UCSD-AML1 (cell line): ENCODE results near the gene ZMIZ1.

ENCODE experiments used
- DNase-seq: peaks from one replicate; lab custom pipeline; 2025; ENCODE audit not compliant: unreplicated experiment; lab: John Stamatoyannopoulos, UW

Gene ZMIZ1

DNA sequence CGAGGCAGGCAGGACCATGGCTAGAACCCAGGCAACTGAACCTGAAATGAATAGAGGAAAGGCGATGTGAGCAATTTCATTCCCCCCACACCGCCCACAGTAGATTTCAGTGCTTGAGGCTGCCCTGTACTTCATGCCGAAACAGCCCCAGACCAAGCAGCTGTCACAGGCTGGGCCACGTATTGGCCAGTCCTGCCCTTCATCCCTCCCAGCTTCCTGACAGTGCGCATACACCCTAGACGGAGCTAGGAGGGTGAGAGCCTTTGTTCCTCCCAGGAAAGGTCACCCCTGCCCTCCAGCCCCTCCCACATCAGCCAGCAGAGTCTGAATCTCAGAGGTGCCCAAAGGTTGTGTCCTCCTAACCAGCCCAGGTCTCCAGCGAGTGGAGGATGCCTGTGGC is 98.8 kb downstream of the ZMIZ1 start:
- no peak for DNase-seq

DNA sequence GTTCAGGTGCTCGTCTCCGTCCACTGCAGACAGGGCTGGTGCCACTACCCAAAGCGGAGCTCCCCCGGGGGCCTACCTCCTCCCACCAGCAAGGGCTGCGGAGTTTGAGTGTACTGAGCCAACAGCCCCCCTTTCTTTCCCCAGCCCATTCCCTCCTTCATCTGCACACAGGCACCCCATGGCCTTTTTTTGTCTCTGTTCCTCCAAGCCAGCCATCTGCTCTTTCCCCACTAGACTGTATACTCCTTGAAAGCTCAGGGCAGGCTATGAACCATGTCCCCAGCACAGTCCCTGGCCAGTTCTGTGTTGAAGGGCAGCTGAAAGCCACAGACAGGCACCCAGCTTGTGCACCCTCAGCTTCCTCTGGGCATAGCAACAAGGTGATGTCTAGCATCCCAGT is 99.4 kb downstream of the ZMIZ1 start:
- DNase-seq = no peak

DNA sequence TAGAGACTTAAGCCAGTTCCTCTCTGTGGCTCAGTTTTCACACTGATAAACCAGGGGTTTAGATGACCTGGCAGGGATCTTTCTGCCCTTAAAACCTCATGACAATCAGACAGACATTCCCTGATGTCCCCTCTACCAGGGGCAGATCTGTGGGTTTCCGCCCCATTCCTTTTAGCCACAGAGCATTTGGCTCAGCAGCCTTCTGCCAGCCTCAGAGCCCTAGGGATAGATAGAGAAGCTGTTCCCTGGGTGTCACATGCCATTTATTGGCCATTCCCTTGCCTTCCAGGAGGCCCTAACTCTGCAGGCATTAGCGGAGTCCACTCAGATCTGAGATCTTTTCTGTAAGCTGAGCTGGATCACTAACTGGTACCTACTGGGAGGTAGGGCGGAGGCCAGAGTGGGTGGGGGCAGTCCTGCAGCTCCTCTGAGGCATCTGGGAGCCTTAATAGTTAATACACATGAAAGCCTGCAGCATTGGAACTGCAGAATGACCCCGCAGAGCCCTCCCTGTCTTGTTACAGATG is 101.5 kb downstream of the ZMIZ1 start:
- no peak for DNase-seq

DNA sequence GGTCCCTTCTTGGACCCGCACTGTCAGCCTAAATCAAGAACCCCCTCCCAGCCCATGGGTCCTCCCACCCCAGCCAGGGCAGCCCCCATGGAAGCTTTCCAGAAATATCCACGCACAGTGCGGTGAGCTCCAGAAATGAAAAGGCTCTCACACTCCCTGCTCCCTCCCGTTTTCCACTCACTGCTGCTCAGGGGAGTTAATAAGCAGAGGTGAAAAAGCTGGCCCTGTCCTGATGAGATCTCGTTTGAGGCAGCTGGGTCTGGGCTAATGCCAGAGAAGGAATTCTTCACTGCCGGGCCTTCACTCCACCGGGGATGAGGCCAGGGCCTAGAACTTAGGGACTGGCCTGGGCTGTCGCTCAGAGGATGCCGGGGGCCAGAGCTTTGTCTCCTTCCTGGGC is 102.2 kb downstream of the ZMIZ1 start:
- DNase-seq = no peak

DNA sequence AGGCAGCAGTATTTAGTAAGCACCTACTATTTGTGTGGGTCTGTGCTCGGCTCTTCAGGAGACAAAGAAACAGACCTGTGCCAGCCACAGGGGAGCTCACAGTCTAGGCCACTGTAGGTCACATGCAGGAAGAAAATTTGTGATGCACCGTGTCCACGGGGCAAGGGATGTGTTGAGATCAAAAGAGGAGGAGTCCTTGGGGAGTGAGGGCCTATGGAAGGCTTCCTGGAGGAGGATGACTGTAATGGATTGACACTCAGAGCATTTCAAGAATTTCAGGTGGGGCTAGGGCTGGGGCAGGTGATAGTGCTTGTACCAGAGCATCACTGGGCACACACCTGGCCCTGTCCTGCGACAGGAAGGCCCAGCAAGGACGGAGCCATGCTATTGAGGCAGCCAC is 102.7 kb downstream of the ZMIZ1 start:
- no peak for DNase-seq

DNA sequence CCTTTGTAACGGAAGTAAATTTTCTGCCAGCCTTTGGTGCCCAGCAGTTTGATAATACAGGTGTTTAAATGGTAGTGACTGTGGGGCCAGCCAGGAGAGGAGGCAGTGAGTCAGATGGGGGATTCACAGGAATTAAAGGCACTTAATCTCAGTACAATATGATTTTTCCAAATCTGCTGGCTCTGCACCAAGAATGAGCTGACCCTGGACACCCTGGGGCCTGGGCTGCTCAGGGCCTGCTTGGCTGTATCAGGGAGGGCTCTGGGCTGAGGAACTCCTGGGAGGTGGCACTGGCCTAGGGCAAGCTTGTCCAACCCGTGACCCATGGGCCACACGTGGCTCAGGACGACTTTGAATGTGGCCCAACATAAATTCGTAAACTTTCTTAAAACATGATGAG is 104.1 kb downstream of the ZMIZ1 start:
- no peak for DNase-seq

DNA sequence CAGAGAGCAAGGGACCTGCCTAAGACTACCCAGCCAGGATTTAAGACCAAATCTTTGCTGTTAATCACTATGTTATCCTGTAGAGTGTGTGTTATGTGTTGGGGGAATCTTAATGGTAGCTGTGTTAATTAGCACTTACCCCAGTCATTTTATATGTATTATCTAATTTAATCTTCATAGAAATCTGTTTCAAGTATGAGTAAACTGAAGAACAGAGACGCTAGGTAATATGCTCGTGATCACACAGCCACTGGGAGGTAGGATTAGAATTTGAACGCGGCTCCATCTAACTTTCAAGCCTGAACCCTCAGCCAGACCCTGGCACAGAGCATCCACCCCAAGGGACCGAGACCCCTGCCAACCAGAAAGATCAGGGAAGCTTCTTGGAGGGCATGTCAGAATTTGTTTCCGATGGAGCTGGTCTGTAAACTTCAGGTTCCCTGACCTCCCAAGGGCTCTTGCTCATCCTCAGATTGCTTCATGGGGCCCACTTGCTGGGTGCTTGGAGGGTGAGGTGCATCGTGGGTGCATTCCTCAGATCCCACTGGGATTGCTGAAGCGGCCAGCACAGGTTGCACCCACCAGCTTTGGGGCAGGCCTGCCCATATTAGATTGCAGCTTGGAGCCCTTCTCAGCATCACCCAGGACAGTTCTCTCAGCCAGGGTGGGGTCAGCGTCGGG is 105.0 kb downstream of the ZMIZ1 start:
- DNase-seq = no peak

DNA sequence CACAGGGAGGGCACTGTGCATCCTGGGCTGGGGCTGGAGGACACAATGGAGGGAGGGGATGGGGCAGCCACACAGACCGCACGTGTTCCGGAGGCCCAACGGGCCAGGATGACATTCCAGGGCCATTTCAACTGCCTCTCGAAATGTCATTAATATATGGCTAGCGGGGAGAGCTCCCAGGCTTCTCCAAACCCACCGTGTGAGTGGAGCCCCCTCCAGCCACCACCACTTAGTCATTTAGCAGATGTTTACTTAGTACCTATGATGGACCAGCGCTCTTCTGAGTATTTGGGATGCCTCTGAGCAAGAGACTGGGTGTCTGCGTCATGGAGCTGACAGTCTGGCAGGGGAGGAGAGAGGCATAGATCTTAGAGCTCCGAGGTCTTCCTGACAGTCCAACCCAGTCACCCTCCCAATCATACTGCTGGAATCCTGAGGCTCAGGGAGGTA is 107.3 kb downstream of the ZMIZ1 start:
- no peak for DNase-seq

DNA sequence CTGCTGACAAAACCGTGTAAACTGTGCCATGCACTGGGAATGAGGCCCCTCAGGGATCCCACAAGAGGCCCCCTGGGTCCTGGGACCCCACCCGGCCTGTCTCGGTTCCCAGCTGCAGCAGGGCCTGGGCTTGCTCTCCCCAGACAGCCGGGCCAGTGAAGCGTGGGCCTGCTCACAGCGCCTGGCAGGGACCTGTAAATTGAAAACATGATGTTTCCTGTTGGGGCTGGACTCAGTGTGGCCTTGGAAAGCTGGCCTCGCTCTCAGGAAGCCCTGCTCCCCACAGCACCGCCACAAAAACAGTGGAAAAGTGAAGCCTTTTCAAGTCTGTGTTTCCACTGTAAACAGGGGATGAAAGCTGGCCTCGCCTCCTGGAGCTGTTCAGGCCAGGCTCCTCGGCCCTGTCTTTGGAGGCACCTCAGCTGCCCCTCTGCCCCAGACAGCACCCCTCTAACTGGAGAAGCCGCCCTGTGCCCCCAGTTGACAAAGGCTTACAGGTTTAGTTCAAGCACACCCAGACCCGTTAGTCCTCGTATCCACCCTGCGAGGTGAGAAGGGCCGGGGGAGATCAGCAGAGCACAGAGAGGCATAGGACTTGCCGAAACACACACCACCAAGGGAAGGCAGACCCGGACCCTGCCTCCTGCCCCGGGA is 108.3 kb downstream of the ZMIZ1 start:
- peak; percentile 81 for DNase-seq

DNA sequence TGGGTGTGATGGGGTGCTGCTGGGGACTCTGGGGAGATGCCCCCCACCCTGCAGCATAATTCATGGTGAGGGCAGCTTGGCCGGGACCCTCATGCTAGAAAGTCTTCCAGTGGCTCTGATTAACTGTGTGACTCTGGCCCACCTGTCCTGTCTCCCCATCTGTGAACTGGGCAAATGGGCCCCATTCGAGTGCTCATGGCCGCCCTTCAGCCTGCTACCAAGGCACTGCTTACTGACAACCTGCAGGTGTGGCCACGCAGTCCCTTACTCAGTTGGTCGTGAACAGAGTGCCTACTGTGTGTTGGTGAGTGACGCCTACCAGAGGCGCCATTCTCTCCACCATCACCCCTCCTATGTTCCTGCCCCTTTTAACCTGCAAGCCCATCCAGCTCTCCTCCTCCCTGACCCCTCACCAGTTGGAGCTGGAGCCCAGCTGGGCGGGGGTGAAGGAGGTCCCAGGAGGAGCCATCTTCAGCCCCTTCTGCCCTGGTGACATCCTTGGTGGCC is 109.4 kb downstream of the ZMIZ1 start:
- no peak for DNase-seq

DNA sequence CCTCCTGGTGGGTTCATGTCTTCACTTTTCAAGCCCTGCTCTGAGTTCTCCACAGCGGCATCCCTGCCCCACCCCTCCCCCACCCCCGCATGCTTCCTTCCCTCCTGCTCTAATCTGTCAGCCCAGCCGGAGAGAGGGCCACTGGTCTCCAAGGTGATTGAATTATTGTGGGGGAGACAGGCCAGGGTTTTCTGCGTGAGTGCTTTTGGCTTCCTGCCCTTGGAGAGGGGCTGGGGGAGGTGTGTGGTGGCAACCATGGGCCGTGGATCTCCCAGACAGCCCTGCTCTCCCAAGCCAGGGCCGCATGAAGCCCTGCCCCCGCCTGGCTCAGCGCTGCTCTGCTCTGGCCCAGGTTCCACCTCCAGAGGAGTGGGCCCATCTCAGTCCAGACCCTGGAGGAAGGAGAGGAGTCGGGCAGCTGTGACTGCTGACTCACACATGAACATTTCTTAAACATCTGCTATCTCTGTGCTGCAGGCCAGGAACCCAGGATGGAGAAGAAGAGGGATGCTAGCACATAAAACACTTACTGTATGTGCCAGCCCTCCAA is 109.9 kb downstream of the ZMIZ1 start:
- peak; percentile 93 for DNase-seq

DNA sequence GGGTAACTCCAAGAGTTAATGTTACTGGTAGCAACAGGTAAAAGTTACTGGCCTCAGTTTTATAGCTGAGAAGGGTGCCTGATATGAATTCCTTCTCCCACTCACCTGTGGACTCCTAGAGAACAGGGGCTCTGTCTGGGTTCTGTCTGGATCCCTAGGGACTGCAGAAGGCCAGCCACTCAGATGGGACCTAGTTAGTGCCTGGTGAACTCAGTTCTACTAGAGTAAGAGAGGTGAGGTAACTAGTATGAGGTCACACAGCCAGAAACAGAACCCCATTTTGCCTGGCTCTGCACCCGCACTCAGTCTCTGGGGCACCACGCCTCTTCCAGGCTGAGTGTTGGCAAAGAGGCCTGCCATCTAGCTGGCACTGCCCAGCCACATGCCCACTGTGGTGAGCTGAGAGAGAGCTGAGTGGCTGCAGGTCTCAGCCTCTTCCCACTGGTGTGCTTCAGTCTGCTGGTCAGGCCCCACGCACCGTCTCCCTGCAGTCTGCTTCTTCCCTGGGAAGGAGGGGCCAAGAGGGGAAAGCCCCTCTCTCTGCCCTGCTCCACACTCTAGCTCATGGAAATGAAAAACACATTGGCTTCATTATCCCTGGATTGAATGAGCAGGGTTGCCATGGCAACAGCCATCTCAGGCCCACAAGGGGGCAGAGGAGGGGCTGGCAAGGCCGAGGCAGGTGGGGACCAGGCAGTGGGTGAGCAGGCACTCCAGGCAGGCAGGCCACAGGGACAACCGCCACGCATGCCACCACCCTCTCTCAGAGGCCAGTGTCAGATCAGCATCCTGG is 110.6 kb downstream of the ZMIZ1 start:
- DNase-seq = no peak

DNA sequence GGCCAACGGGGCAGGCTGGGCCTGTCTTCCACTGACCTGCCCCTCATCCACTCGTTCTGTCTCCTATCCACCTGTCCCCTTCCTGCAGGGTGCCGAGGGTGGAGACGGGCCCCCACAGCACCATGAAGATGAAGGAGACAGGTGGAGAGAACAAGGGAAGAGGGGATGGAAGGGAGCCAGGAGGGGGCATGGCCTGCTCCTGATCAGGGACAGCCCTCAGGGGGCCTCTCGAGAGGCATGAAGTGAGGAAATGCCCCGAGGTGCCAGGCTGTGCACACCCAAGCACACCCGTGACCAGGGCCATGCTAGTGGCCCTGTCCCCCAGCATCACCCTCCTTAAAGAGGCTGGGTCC is 111.2 kb downstream of the ZMIZ1 start:
- DNase-seq = no peak

DNA sequence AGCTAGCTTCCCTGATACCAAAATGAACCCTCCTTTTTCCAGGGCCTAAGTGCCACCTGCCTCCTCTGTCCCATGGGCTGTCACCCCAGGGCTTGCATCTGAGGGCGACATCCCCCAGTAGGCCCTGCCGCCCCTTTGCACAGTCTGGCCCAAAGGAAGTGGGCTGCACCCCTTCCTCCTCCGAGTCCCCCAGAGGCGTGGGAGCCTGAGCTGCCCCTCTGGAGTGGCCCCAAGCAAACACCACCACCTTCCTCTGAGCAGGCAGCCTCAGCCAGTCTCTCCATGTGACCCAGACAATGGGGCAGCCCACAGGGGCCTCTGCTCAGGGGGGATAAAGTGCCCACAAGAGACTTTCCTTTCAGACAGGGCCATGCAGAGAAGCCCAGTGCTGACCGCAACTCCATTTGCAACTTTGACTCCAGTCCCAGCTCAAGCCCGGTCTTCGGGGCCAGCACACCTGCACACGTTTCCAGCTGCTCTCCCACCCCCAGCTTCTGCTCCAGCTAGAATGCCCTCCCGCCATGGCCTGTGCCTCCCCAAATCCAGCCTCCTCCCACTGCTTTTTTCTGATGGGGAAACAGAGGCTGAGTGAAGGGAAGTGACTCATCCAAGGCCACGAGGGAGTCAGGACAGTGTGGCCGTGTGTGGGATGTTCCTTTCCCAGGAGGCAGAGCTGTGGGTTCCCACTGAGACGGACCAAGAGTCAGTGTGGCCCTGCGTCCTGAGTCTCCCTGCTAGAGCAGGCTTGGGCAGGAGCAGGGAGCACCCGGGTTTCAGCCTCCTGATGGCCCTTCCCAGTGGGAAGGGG is 111.9 kb downstream of the ZMIZ1 start:
- peak; percentile 39 for DNase-seq

DNA sequence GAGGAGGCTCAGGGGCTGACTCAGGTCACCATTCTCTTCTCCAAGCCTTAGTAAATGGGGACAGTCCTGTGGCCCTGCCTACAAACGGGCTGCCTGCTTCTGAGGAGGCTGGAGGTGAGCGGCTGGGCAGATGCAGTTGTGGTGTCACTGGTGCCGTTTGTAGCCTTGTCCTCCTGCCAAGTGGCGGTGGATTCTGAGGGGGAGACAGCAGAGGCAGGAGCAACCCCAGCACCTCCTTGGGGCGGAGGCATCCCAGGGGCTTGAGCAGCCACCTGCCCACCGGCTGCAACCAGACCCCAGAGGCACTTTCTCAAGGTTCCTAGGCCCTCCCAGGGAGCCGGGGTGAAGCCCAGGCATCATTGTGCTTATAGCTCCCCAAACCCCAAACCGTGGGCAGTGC is 112.5 kb downstream of the ZMIZ1 start:
- no peak for DNase-seq

DNA sequence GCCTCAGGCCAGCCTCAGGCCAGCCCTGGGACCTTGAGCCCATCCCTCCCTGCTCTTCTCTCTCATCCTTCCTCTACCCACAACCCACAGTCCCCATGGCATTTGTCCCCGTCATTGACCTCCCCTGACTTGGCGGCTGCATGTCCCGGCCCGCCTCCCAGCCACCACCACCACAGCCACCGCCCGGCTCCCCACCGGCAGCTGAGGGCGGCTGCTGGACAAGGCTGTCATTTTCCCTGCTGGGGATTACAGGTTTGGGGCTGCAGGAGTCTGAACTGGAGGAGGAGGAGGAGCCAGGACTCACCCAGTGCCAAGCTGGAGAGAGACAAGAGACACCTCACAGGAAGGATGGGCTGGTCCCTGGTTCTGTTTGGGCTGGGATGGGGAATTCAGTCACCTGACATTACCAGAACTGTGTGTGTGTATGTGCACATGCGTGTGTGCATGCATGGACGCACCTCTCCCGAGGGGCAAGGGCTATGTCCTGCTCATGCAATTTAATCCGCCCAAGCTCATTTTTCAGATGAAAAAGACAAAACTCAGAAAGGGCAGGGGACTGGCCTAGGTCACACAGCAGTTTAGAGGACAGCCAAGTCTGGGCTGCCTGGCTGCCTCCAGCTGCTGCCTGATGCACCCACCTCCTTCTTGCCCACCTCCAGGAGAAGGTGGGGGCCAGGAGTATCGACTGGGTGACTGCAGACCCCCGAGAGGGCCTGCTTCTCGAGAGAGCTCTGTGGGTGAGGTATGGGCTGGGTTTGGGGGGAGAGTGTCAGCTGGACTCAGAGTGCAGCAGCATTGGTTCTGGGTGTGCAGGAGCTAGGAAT is 113.1 kb downstream of the ZMIZ1 start:
- DNase-seq = no peak

DNA sequence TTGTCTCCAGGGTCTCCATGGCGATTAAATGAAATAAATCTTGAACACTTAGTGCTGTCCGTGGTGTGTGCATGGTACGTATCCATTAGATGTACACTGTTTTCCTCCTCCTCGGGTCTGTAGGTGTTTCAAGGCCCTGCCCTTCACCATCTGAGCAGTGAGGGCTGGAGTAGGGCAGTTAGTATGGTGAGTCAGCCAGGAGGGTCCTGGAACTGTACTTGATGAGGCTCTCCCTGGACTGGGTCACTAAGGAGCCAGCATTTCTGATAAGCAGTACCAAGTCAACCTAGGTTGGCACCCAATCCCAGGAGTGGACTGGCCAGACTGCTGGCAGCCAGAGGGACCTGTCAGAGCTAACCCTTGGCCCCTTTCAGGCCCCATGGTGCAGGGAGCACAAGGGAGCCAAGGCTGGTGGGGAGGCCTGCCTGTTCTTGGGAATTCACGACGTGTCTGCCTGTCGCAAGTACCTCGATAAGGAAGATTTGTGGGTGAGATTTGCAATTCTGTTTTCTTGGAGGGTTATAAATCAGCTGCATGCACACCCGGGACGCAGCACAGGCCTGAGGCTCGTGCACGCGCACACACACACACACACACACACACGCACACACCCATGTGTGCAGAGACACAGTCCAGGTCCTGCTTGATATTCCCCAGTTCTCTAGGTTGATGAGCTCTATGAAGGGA is 114.2 kb downstream of the ZMIZ1 start:
- DNase-seq = no peak

DNA sequence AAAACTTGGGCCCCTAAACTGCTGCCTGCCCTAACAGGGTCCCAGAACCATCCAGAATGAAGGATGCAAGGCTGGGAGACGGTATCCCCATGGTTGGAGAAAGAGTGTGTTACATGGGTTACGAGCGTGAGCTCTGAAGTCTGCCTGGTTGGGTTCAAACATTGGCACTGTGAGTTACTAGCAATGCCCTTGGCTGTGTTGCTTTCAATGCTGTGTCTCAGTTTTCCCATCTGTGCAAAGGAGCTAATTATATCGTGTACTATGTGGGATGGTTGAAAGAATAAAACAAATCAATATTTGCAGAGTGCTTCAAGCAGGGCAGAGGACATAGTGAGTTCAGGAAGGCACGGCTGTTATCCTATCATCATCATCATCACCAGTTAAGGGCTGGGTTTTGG is 114.7 kb downstream of the ZMIZ1 start:
- DNase-seq = no peak

DNA sequence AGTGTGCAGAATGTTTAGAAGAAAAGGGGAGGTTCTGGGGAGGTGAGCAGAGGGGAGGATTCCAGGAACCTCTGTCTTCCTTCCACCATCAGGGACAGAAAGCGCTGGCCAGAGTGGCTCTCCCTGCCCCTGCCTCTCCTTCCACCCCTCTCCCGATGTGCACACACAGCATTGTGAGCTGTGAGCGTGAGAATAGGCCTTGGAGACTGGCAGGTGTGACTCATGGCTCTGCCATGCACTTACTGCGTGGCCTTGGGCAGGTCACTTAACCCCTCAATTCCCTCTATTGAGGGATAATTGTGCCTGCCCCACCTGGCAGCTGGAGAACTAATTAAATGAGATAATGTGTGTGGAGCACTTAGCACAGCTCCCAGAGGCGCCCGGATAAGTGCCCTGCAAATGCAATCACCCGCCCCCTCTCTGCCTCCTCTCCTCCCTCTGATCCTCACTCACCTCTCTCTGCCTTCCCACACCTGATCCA is 115.4 kb downstream of the ZMIZ1 start:
- DNase-seq = no peak
